Germinal center (tissue), 1 donor: ENCODE measurements around the gene PRPF19.

Source experiments
- DNase-seq: peaks from one replicate; pipeline ENCODE4 v3.0.0; 2012; ENCODE audit warnings: mixed read lengths, low spot score

Gene PRPF19

GRCh38 chr11:60857378-60858232 is 48.8 kb downstream of the PRPF19 start:
- no peak for DNase-seq

GRCh38 chr11:60855726-60856633 is 50.4 kb downstream of the PRPF19 start, which contains the start of gene PTGDR2:
Gene PTGDR2, minus strand, starts transcription at chr11:60855950. Its CDS starts 2,228 bp downstream, at chr11:60853722.
- no peak for DNase-seq

- DNase-seq = no peak
Measured at GRCh38 chr11:60854847-60855725, 51.3 kb downstream of the PRPF19 start.

DNA sequence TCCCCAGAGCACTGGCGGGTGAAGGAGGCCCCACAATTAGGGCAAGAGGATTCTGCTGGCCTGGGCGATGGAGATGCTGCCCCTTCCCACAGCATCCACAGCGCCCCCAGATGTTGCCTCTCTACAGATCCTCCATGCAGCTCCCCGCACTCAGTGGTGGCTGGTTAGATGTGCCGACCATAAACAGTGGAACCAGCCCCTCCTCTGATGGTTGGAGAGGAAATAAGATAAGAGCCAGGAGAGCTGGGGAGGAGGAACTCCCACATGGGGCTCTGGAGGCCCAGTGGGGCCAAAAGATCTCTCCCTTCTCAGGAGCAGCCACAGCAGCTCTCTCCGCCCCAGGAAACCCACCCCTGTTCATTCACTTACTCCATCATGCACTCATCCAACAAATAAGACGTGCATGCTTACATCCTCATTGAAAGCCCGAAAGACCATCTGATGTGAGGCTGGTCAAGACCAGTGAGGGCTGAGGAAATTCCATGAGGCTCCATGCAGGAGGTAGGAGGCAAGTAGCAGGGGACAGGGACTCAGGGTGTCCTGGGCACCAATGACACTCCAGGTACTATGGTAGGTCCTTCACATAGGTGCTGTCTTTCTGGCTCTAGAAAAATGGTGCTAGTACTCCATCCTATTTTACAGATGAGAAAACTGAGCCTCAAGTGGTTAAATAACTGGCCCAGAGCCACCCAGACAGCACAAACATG is 52.1 kb downstream of the PRPF19 start:
- DNase-seq = no peak

- no peak for DNase-seq
Measured at GRCh38 chr11:60852982-60853950, 53.1 kb downstream of the PRPF19 start.

DNA sequence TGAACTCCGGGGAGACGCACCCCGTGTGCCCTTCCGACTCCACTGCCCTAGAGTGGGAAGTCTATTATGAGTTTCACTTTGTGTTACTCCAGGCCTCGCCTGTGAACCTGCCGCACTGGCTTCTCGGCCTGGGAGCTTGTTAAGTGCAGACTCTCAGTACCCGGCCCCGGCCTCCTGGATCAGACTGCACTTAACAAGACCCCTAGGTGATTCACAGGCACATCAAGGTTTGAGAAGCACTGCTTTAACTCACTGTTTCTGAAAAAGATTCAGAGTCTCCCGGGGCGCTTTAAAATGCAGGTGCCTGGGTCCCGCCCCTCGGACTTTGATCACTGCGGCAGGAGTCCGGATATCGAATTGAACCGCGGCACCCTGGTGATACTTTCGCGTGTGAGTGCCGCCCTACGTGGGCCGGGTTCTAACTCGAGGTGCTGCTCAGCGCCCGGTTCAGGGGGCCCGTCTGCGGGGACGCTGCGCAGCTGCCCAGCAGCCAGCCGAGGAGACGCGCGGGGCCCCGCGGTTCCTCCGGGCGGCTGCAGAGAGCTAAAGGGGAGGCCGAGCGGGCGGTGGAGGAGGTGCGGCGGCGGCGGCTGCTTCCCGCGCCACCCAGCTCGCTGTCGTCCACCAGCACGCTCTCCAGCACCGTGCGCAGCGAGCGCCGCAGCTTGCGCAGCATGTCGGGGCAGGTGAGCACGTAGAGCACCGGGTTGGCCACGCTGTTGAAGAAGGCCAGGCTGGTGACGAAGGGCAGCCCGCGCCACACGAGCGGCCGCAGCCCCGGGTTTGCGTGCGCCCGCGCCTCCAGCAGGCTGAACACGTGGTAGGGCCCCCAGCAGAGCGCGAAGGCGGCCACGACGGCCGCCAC is 54.0 kb downstream of the PRPF19 start:
- no peak for DNase-seq

GRCh38 chr11:60851327-60852104 is 54.9 kb downstream of the PRPF19 start:
- no peak for DNase-seq

GRCh38 chr11:60849641-60850520 is 56.5 kb downstream of the PRPF19 start:
- DNase-seq = no peak

DNA sequence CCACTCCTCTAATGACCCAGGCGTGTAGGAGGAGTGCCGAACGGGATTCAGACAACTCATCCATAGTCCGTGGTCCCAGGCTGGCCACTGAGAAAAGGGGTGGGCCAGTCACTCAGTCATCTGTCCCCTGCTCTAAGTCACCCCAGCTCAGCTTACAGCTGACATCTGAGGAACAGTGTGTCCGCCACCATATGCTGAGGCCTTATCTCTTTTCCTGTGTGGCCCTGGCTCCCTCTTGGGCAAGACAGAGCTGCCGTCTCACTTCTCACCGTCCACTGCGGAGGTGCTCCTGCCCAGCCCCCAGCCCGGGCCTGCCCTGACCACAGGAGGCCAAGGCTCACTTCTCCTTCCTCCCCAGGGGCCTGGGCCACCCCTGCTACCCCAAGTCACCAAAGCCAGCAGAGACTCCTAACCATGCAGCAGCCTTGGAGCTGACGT is 57.7 kb downstream of the PRPF19 start:
- DNase-seq = no peak

DNA sequence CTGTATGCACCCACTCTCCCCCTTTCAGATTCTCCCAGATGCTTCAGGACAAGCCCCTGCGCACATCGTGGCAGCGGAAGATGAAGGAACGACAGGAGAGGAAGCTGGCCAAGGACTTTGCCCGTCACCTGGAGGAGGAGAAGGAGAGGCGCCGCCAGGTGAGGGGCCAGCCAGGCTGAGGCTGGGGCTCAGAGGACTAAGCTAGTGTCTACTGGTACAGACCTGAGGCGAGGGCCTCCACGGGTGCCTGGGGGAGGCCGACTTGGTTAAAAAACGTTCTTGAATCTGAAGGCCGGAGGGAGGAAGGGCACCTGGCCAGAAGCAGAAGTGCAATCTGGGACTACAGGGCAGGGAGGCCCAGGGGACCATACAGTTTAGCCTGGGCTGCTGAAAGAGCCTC is 58.5 kb downstream of the PRPF19 start:
- no peak for DNase-seq

GRCh38 chr11:60847281-60847680 is 59.1 kb downstream of the PRPF19 start:
- DNase-seq = no peak

GRCh38 chr11:60845338-60845737 is 61.0 kb downstream of the PRPF19 start:
- DNase-seq = no peak

- no peak for DNase-seq
Measured at GRCh38 chr11:60844870-60845221, 61.5 kb downstream of the PRPF19 start.

GRCh38 chr11:60844045-60844869 is 62.1 kb downstream of the PRPF19 start:
- DNase-seq = no peak

- no peak for DNase-seq
Measured at GRCh38 chr11:60842668-60843600, 63.5 kb downstream of the PRPF19 start.
